ENCODE results near the gene DISP3. TPM values are rescaled to one million over a fixed set of nuclear protein-coding genes. Genes with fewer than 3 reads are reported as not detected.

The DISP3 gene
- total RNA-seq, 1 experiment from 2014 or later = 2.3 TPM

- Histone ChIP-seq H3K9me2 (ENCODE audit: insufficient read depth) (no peaks in the 10 kb centered on the region), H3K79me2 (ENCODE audit: insufficient read depth, low read length) (no peaks in the 10 kb centered on the region), H3K4me2 (ENCODE audit: low read length) (no peak overlapping the region), H3K27ac (ENCODE audit: low read depth, low read length) (no peak overlapping the region), H3K9me3 (ENCODE audit: control insufficient read depth in 1 of 2, insufficient read depth in 1 of 2, low read depth in 1 of 2, low read length in 2 of 2) (no peaks in the 10 kb centered on the region), H2AFZ (ENCODE audit: low read depth, low read length, poor library complexity, severe bottlenecking) (no peak overlapping the region), H4K20me1 (ENCODE audit: insufficient read depth) (no peaks in the 10 kb centered on the region), H3K4me3 (replicated peaks in 1 of 2; ENCODE audit: low read depth in 1 of 2, low read length in 2 of 2) (no peak overlapping the region), H3K4me1 (ENCODE audit: control insufficient read depth in 1 of 2, insufficient read depth in 2 of 2, low read length in 2 of 2) (no peaks in the 10 kb centered on the region), H3K9ac (ENCODE audit: low read length) (no peak overlapping the region), H3K27me3 (ENCODE audit: insufficient read depth, low read length) (no peaks in the 10 kb centered on the region), H3K36me3 (ENCODE audit: control insufficient read depth in 1 of 2, insufficient read depth in 2 of 2, low read length in 2 of 2) (no peaks in the 10 kb centered on the region)
- POLR2A ChIA-PET = no interaction called here
- intact Hi-C loops (cut with micrococcal nuclease) = no loop called here
- CTCF ChIA-PET = no interaction called here
- no peak for ATAC-seq
- TF ChIP-seq ATF3 (IDR thresholded peaks at IDR 0.05) (no peak), YY1 (IDR thresholded peaks at IDR 0.05; ENCODE audit: extremely low read depth, insufficient replicate concordance, low read depth, low read length) (no peak), SP1 (IDR thresholded peaks at IDR 0.05; ENCODE audit: low read depth) (no peak), CEBPB (IDR thresholded peaks at IDR 0.05; ENCODE audit: low read depth) (no peak), ZNF274 (IDR thresholded peaks at IDR 0.05; ENCODE audit: low read depth, low read length) (no peak), SIN3A (IDR thresholded peaks at IDR 0.05; ENCODE audit: low read depth) (no peak), EZH2 (IDR thresholded peaks at IDR 0.05) (no peak)
- DNase-seq (ENCODE audit: low read depth, low spot score) = no peak
- RAD21 ChIA-PET (ENCODE audit: low non-redundant PET in 1 of 2, low total read pairs in 2 of 2, uncharacterized antibody in 2 of 2, unreplicated experiment in 2 of 2) = no interaction called here
- BruUV-seq (replicated peaks) = no TSS peak
Measured at GRCh38 chr1:11516961-11517635, 38.1 kb downstream of the DISP3 start.

- no peak for TF ChIP-seq EGR1 (IDR thresholded peaks at IDR 0.05; ENCODE audit: low read depth)
- no peak for TF ChIP-seq ZFX (IDR thresholded peaks at IDR 0.05)
- TF ChIP-seq SRF (IDR thresholded peaks at IDR 0.05; ENCODE audit: low read depth) = no peak
- TF ChIP-seq CTCF (IDR thresholded peaks at IDR 0.05 in 2 of 3, conservative IDR thresholded peaks at IDR 0.05 in 1 of 3; ENCODE audit: borderline replicate concordance in 1 of 3, insufficient read depth in 1 of 3, low read depth in 2 of 3, low read length in 2 of 3) = no peak
- no peak for TF ChIP-seq TCF7L2 (IDR thresholded peaks at IDR 0.05; ENCODE audit: borderline replicate concordance, extremely low read depth, insufficient read depth, insufficient read length)
- TF ChIP-seq SP1 (IDR thresholded peaks at IDR 0.05; ENCODE audit: low read depth) = no peak
- H3K79me2 ChIP-seq (ENCODE audit: insufficient read depth, low read length) = no peaks in the 10 kb centered on the region
- RAD21 ChIA-PET (ENCODE audit: low non-redundant PET in 1 of 2, low total read pairs in 2 of 2, uncharacterized antibody in 2 of 2, unreplicated experiment in 2 of 2) = no interaction called here
- CTCF ChIA-PET = no interaction called here
- no peak overlapping the region for H3K4me2 ChIP-seq (ENCODE audit: low read length)
- no peaks in the 10 kb centered on the region for H3K9me2 ChIP-seq (ENCODE audit: insufficient read depth)
- H2AFZ ChIP-seq (ENCODE audit: low read depth, low read length, poor library complexity, severe bottlenecking) = no peak overlapping the region
- no peak overlapping the region for H3K27ac ChIP-seq (ENCODE audit: low read depth, low read length)
- H4K20me1 ChIP-seq (ENCODE audit: insufficient read depth) = no peaks in the 10 kb centered on the region
- intact Hi-C loops (cut with micrococcal nuclease) = no loop called here
- no peak for ATAC-seq
- DNase-seq (ENCODE audit: low read depth, low spot score) = no peak
- H3K9me3 ChIP-seq (ENCODE audit: control insufficient read depth in 1 of 2, insufficient read depth in 1 of 2, low read depth in 1 of 2, low read length in 2 of 2) = no peaks in the 10 kb centered on the region
- H3K9ac ChIP-seq (ENCODE audit: low read length) = no peak overlapping the region
- no peaks in the 10 kb centered on the region for H3K36me3 ChIP-seq (ENCODE audit: control insufficient read depth in 1 of 2, insufficient read depth in 2 of 2, low read length in 2 of 2)
- H3K4me3 ChIP-seq (replicated peaks in 1 of 2; ENCODE audit: low read depth in 1 of 2, low read length in 2 of 2) = no peak overlapping the region
- POLR2A ChIA-PET = no interaction called here
- BruUV-seq (replicated peaks) = no TSS peak
- no peaks in the 10 kb centered on the region for H3K4me1 ChIP-seq (ENCODE audit: control insufficient read depth in 1 of 2, insufficient read depth in 2 of 2, low read length in 2 of 2)
- H3K27me3 ChIP-seq (ENCODE audit: insufficient read depth, low read length) = no peaks in the 10 kb centered on the region
Measured at GRCh38 chr1:11518016-11518701, 39.2 kb downstream of the DISP3 start.

Measured in HCT116 (cell line).